ENCODE data around the gene SSC4D.
"Not testable (repeated sequence)": the region's sequence is repeated elsewhere in the genome, so short reads cannot be mapped to it uniquely, and the experiment has no call there.

Gene SSC4D

DNA sequence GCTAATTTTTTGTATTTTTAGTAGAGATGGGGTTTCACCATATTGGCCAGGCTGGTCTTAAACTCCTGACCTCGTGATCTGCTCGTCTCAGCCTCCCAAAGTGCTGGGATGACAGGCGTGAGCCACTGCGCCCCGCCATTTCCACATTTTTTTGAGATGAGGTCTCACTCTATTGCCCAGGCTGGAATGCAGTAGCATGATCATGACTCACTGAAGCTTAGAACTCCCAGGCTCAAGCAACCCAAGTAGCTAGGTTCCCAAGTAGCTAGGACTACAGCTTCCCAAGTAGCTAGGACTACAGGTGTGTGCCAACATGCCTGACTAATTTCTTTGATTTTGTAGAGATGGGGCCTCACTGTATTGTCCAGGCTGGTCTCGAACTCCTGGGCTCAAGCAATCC, 11.6 kb upstream of the SSC4D start:
- DNase-seq (ENCODE audit: low spot score): not testable (repeated sequence)

DNA sequence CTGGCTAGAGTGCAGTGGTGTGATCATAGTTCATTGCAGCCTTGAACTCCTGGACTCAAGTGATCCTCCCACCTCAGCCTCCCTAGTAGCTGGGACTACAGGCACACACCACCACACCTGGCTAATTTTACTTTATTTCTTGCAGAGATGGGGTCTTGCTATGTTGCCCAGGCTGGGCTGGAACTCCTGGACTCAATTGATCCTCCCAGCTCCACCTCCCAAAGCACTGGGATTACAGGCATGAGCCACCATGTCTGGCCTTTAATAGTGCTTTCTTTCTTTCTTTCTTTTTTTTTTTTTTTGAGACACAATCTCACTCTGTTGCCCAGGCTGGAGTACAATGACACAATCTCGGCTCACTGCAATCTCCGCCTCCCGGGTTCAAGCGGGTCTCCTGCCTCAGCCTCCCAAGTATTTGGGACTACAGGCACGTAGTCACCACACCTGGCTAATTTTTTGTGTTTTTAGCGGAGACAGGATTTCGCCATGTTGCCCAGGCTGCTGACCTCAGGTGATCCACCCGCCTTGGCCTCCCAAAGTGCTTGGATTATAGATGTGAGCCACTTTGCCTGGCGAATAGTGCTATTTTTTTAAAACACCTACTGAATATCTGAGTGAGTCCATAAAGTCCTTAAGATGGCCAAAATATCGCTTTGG, 8.3 kb upstream of the SSC4D start:
- DNase-seq (ENCODE audit: low spot score): not testable (repeated sequence)

- no peak for DNase-seq (ENCODE audit: low spot score)
These were observed 2.8 kb upstream of the SSC4D start for GRCh38 chr7:76412249-76412648.

DNA sequence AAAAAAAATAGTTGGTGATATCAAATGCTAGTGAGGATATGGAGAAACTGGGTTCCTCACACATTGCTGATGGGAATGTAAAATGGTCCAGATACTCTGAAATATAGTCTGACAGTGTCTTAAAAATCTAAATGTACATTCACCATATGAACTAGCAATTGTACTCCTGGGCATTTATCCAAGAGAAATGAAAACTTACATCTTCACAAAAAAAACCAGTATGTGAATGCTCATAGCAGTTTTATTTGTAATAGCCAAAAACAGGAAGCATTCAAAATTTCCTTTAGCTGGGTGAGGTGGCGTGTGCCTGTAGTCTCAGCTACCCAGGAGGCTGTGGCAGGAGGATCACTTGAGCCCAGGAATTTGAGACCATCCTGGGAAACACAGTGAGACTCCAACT, 2.1 kb upstream of the SSC4D start:
- DNase-seq (ENCODE audit: low spot score): no peak

GRCh38 chr7:76408121-76408560, 1.4 kb downstream of the SSC4D start:
- DNase-seq (ENCODE audit: low spot score): no peak

GRCh38 chr7:76407718-76408117, 1.8 kb downstream of the SSC4D start:
- DNase-seq (ENCODE audit: low spot score): no peak

DNA sequence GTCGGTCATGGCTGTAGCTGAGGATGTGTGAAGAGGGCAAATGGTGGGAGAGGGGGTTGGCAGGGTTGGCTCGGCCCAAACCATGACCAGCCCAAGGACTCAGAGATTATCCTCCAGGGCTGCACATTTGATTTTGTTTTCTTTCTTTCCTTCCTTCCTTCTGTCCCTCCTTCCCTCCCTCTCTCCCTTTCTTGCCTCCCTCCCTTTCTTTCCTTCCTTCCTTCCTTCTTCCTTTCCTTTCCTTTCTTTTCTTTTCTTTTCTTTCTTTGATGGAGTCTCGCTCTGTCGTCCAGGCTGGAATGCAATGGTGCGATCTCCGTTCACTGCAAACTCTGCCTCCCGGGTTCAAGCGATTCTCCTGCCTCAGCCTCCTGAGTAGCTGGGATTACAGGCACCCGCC, 3.8 kb downstream of the SSC4D start:
- DNase-seq (ENCODE audit: low spot score): no peak

- no peak for DNase-seq (ENCODE audit: low spot score)
These were observed 5.6 kb downstream of the SSC4D start for GRCh38 chr7:76403780-76404494.

GRCh38 chr7:76403097-76403496, 6.4 kb downstream of the SSC4D start:
- DNase-seq (ENCODE audit: low spot score): not testable (repeated sequence)

DNA sequence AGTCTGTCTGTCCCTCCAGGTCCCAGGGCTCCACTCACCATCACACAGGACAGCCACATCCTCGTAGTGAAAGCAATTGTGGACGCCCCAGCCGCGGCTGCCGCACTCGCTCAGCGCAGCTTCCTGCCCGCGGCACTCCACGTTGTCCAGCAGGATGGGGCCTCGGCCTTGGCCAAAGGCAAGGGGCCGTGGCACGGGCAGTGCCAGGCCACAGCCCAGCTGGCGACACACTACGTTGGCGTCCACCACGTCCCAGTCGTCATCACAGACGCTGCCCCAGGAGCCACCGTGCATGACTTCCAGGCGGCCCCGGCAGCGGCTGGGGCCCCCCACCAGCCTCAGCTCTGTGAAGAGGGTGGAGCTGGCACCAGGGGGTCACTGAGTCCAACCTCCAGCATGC, 9.2 kb downstream of the SSC4D start:
- DNase-seq (ENCODE audit: low spot score): no peak

DNA sequence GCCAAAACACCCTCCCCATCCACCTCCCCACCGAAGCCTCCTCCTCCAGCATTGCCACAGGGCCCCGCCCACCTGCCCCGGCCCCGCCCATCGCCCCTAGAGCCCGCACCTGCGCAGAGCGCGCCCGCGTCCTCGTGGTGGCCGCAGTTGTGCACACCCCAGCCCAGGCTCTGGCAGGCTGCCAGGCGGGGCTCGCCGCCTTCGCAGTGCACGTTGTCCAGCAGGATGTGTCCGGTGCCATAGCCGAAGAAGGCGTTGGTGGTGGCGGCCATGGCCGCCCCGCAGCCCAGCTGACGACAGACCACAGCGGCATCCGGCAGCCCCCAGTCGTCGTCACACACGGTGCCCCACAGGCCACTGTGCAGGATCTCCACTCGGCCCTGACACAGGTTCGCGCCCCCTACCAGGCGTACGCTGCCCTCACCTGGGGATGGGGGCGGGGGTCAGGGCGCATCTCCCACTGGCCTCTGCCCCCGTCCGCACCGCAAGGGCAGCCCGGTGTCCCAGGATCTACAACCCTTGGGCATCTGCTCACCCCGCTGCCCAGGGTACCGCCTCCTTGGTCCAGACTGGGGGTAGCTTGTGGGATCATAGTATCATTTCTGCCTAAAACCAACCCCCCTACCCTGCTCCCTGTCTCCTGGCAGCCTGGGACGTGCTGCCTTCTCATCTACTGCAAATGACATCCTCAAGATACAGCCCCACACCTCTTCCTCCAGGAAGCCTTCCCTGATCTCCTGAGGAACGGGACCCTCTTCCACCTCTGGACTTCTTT, 11.9 kb downstream of the SSC4D start:
- peak; percentile 67 for DNase-seq (ENCODE audit: low spot score)

GRCh38 chr7:76396864-76397263, 12.6 kb downstream of the SSC4D start:
- DNase-seq (ENCODE audit: low spot score): no peak

GRCh38 chr7:76395965-76396726, 13.4 kb downstream of the SSC4D start:
- DNase-seq (ENCODE audit: low spot score): peak; percentile 84

DNA sequence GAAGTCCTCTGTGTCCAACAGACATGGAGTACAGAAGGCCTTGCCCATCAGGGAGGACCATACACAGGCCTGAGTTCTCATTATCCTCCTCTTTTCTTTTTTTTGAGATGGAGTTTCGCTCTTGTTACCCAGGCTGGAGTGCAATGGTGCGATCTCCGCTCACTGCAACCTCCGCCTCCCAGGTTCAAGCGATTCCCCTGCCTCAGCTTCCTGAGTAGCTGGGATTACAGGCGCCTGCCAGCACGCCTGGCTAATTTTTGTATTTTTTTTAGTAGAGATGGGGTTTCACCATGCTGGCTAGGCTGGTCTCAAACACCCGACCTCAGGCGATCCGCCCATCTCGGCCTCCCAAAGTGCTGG, 13.9 kb downstream of the SSC4D start:
- not testable (repeated sequence) for DNase-seq (ENCODE audit: low spot score)

- no peak for DNase-seq (ENCODE audit: low spot score)
These were observed 14.5 kb downstream of the SSC4D start for GRCh38 chr7:76394957-76395356.

DNA sequence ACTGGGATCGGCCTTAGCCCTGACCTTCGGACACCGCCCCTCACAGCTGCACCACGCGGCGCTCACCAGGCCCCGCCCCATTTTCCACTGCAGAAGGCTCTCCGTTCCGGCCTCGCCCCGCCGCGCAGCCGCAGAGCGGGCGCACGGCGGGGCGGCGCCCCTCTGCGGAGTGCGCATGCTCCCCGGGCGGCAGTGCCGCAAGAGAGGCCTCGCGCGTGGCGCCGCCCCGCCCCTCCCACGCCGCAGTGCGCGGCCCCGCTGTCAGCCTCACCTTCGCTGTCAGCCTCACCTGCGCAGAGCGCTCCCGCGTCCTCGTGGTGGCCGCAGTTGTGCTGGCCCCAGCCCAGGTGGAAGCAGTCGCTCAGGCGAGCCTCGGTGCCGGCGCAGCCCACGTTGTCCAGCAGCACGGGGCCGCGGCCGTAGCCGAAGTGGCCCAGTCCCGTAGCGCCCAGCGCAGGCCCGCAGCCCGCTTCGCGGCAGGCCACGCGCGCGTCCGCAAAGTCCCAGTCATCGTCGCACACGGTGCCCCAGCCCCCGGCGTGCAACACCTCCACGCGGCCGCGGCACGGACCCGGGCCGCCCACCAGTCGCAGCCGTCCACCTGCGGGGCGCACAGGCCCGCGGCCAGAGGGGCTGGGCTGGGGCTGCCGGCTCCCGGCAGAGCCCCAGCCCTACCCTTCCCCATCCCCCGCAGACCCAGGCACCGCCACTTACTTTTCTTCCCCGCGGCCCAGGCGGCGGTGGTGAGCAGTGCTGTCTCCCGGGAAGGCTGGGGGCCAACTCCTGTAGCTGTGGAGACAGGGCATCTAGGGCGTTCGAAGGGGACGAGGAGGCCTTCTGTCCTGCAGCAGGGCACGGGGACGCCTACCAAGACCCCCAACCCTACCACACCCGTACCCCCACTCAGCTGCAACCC, 16.1 kb downstream of the SSC4D start:
- DNase-seq (ENCODE audit: low spot score): peak; percentile 93

DNA sequence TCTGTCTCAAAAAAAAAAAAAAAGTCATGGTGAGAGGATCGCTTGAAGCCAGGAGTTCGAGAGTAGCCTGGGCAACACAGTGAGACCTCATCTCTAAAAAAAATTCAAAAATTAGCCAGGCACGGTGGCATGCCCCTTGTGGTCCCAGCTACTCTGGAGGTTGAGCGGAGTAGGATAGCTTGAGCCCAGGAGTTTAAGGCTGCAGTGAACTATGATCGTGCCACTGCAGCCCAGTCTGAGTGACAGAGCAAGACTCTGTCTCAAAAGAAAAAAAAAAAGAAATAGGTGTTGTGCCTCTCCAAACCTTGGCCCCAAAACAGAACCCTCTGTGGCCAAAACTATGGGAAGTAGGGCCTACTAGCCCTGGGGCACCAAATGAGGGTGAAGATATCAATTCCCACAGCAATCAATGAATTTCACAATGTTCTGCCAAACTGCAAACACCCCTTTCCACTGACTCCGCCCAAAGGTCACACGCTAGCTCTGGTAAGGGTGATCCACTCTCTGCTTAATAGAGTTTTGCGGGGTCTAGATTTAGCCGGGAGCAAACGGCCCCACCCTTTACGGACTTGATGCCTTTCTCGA, 16.9 kb downstream of the SSC4D start:
- no peak for DNase-seq (ENCODE audit: low spot score)

- DNase-seq (ENCODE audit: low spot score): no peak
These were observed 19.4 kb downstream of the SSC4D start for GRCh38 chr7:76390092-76390491.

DNA sequence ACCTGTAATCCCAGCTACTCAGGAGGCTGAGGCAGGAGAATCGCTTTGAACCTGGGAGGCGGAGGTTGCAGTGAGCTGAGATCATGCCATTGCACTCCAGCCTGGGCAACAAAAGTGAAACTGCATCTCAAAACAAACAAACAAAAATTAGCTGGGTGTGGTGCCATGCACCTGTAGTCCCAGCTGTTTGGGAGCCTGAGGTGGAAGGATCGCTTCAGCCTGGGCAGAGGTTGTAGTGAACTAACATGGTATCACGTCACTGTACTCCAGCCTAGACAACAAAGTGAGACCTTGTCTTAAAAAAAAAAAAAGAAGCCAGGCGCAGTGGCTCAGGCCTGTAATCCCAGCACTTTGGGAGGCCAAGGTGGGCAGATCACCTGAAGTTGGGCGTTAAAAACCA, 21.7 kb downstream of the SSC4D start:
- not testable (repeated sequence) for DNase-seq (ENCODE audit: low spot score)

DNA sequence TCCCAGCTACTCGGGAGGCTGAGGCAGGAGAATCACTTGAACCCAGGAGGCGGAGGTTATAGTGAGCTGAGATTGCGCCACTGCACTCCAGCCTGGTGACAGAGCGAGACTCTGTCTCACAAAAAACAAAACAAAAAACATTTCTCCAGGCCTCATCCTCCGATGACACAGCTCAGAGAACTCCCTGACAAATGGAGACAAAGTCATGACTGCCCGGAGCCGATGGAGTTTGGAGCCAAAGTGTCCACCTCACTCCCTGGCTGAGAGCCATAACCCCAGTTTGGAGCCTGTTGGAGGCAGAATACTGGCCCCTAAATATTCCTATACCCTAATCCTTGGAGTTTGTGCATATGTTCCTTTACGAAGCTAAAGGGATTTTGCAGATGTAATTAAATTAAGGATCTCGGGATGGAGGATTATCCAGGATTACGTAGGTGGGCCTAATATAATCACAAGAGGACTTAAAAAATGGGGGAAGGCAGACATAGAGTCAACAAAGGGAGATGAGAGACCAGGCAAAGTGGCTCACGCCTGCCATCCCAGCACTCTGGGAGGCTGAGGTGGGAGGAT, 22.7 kb downstream of the SSC4D start:
- no peak for DNase-seq (ENCODE audit: low spot score)
